Measurements from ENCODE around the gene PNP. TPM values are rescaled to one million over a fixed set of nuclear protein-coding genes. Genes with fewer than 3 reads are reported as not detected.
"Not testable (repeated sequence)": the region's sequence is repeated elsewhere in the genome, so short reads cannot be mapped to it uniquely, and the experiment has no call there.

Gene PNP
- total RNA-seq, 4 donors from 2014 or later, result 17.0 to 37.5 (median 27.6) TPM

- Histone ChIP-seq H3K27ac (no peak overlapping the region), H3K4me1 (no peaks in the 10 kb centered on the region), H3K36me3 (no peaks in the 10 kb centered on the region), H3K27me3 (no peaks in the 10 kb centered on the region), H3K4me3 (no peak overlapping the region), H3K9me3 (no peaks in the 10 kb centered on the region)
- no peak for TF ChIP-seq POLR2A (IDR thresholded peaks at IDR 0.05)
- no peak for TF ChIP-seq EP300 (IDR thresholded peaks at IDR 0.05)
- TF ChIP-seq, protein P1, sequence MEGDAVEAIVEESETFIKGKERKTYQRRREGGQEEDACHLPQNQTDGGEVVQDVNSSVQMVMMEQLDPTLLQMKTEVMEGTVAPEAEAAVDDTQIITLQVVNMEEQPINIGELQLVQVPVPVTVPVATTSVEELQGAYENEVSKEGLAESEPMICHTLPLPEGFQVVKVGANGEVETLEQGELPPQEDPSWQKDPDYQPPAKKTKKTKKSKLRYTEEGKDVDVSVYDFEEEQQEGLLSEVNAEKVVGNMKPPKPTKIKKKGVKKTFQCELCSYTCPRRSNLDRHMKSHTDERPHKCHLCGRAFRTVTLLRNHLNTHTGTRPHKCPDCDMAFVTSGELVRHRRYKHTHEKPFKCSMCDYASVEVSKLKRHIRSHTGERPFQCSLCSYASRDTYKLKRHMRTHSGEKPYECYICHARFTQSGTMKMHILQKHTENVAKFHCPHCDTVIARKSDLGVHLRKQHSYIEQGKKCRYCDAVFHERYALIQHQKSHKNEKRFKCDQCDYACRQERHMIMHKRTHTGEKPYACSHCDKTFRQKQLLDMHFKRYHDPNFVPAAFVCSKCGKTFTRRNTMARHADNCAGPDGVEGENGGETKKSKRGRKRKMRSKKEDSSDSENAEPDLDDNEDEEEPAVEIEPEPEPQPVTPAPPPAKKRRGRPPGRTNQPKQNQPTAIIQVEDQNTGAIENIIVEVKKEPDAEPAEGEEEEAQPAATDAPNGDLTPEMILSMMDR (IDR thresholded peaks at IDR 0.05), result no peak
- DNase-seq (ENCODE audit: low spot score in 2 of 2), result no peak
- 75 to 79% methylated on average over 5 of the region's 5 CpGs for WGBS, 2 donors
Observed at GRCh38 chr14:20499881-20500280, 30.7 kb downstream of the PNP start.

DNA sequence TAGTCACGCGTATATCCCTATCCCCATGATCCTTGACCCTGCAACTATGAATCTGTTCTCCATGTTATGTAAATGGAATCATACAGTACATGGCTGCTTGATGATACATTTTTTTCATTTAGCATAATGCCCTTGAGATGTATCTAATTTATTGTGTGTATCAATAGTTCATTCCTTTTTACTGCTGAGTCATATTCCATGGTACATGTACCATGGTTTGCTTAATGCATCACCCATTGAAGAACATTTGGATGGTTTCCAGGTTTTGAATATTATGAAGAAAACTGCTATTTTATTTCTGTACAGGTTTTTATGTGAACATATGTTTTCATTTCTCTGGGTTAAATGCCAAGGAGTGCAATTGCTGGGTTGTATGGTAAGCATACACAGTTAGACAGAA is 32.1 kb downstream of the PNP start:
- DNase-seq (ENCODE audit: low spot score in 2 of 2), result no peak
- no peaks in the 10 kb centered on the region for H3K27me3 ChIP-seq
- TF ChIP-seq, protein P1 (IDR thresholded peaks at IDR 0.05), result no peak
- no peak for TF ChIP-seq EP300 (IDR thresholded peaks at IDR 0.05)
- no peak for TF ChIP-seq POLR2A (IDR thresholded peaks at IDR 0.05)
- H3K36me3 ChIP-seq, result no peaks in the 10 kb centered on the region
- no peak overlapping the region for H3K4me3 ChIP-seq
- H3K27ac ChIP-seq, result no peak overlapping the region
- 93 to 96% methylated on average over 2 of the region's 2 CpGs for WGBS, 2 donors
- no peaks in the 10 kb centered on the region for H3K4me1 ChIP-seq
- H3K9me3 ChIP-seq, result no peaks in the 10 kb centered on the region

- WGBS, 2 donors, result 46 to 48% methylated on average over 6 of the region's 6 CpGs
- H3K4me1 ChIP-seq, result no peaks in the 10 kb centered on the region
- TF ChIP-seq POLR2A (IDR thresholded peaks at IDR 0.05) (no peak), EP300 (IDR thresholded peaks at IDR 0.05) (no peak)
- TF ChIP-seq, protein P1 (IDR thresholded peaks at IDR 0.05), result no peak
- H3K4me3 ChIP-seq, result no peak overlapping the region
- no peaks in the 10 kb centered on the region for H3K36me3 ChIP-seq
- no peaks in the 10 kb centered on the region for H3K27me3 ChIP-seq
- no peak overlapping the region for H3K27ac ChIP-seq
- no peaks in the 10 kb centered on the region for H3K9me3 ChIP-seq
- DNase-seq (ENCODE audit: low spot score in 2 of 2), result no peak
Observed at GRCh38 chr14:20503898-20504297, 34.7 kb downstream of the PNP start.

GRCh38 chr14:20506276-20506675 is 37.1 kb downstream of the PNP start:
- not testable (repeated sequence) for H3K36me3 ChIP-seq; H3K4me1 ChIP-seq; H3K27me3 ChIP-seq; H3K27ac ChIP-seq; H3K9me3 ChIP-seq; DNase-seq (ENCODE audit: low spot score in 2 of 2); H3K4me3 ChIP-seq
- WGBS, 2 donors, result no CpG with 5 or more reads among the region's 30 CpGs

DNA sequence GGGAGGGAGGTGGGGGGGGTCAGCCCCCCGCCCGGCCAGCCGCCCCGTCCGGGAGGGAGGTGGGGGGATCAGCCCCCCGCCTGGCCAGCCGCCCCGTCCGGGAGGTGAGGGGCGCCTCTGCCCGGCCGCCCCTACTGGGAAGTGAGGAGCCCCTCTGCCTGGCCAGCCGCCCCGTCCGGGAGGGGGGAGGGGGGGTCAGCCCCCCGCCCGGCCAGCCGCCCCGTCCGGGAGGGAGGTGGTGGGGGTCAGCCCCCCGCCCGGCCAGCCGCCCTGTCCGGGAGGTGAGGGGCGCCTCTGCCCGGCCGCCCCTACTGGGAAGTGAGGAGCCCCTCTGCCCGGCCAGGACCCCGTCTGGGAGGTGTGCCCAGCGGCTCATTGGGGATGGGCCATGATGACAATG is 37.5 kb downstream of the PNP start:
- H3K27me3 ChIP-seq; H3K36me3 ChIP-seq; H3K27ac ChIP-seq; DNase-seq (ENCODE audit: low spot score in 2 of 2); H3K4me1 ChIP-seq; H3K4me3 ChIP-seq; H3K9me3 ChIP-seq: not testable (repeated sequence)
- no CpG with 5 or more reads among the region's 30 CpGs for WGBS, 2 donors

- not testable (repeated sequence) for H3K27me3 ChIP-seq; H3K9me3 ChIP-seq; H3K4me1 ChIP-seq; H3K27ac ChIP-seq; DNase-seq (ENCODE audit: low spot score in 2 of 2); H3K36me3 ChIP-seq; H3K4me3 ChIP-seq
- WGBS, 2 donors, result 87% methylated on average over 3 of the region's 3 CpGs
Observed at GRCh38 chr14:20507537-20507936, 38.3 kb downstream of the PNP start.

DNA sequence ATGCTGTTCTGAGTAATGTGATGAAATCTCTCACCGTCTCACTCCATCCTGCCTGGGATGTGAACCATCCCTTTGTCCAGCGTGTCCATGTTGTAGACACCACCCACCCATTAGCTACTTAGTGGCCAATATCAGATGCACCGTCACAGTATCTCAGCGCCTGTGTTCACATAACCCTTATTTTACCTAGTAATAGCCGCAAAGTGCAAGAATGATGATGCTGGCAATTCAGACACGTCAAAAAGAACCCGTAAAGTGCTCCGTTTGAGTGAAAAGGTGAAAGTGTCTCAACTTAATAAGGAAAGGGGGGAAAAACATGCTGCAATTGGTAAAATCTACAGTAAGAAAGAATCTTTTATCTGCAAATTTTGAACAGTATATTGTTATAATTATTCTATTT is 39.2 kb downstream of the PNP start:
- 86 to 87% methylated on average over 8 of the region's 8 CpGs for WGBS, 2 donors
- H3K27me3 ChIP-seq, result no peaks in the 10 kb centered on the region
- DNase-seq (ENCODE audit: low spot score in 2 of 2), result no peak
- TF ChIP-seq EP300 (IDR thresholded peaks at IDR 0.05), result no peak
- no peak for TF ChIP-seq POLR2A (IDR thresholded peaks at IDR 0.05)
- TF ChIP-seq, protein P1 (IDR thresholded peaks at IDR 0.05), result no peak
- H3K36me3 ChIP-seq, result no peaks in the 10 kb centered on the region
- H3K4me1 ChIP-seq, result no peaks in the 10 kb centered on the region
- H3K4me3 ChIP-seq, result no peak overlapping the region
- no peaks in the 10 kb centered on the region for H3K9me3 ChIP-seq
- no peak overlapping the region for H3K27ac ChIP-seq
